ENCODE results near the gene LRRC8A. TPM values are rescaled to one million over a fixed set of nuclear protein-coding genes. Genes with fewer than 3 reads are reported as not detected.

Gene LRRC8A
- 88.3 to 127 TPM (median 109 TPM) in 3 replicates for polyA plus RNA-seq
- polyA plus RNA-seq (2011; ENCODE audit: low read depth): 51.1 TPM
- polyA plus RNA-seq (2011; cell fraction: cytosol; rRNA removed): 77.7 and 119 TPM in 2 replicates
- 143 and 183 TPM in 2 replicates for polyA plus RNA-seq (2011; cell fraction: nucleus; rRNA removed)
- 109 and 130 TPM in 2 replicates for polyA plus RNA-seq (2012; ENCODE audit: low replicate concordance)
- polyA minus RNA-seq: 154 to 426 TPM (median 169 TPM) in 3 replicates
- polyA minus RNA-seq (2011; cell fraction: cytosol; rRNA and poly(A)+ RNA removed): 129 TPM
- 118 and 144 TPM in 2 replicates for polyA minus RNA-seq (2011; cell fraction: nucleus; rRNA and poly(A)+ RNA removed)

- FAIRE-seq: no peak
- Histone ChIP-seq H3K27ac (ENCODE audit: control insufficient read depth, insufficient read depth, low read length) (peak within 1 kb of the TSS; percentile 85), H3K9me3 (ENCODE audit: control insufficient read depth, low read depth, low read length) (no peaks in the 10 kb centered on the region), H3K4me3 (ENCODE audit: control insufficient read depth in 2 of 3, extremely low read depth in 1 of 3, insufficient read depth in 2 of 3, low read depth in 1 of 3, low read length in 3 of 3) (peak within 1 kb of the TSS; percentile 92 to 100 (median 99)), H3K9me1 (ENCODE audit: control insufficient read depth, extremely low read depth, insufficient read depth, low read length) (peaks cover 4% of the 10 kb centered on the region), H2AFZ (ENCODE audit: control insufficient read depth, low read length) (peak within 1 kb of the TSS; percentile 86), H3K4me1 (ENCODE audit: control insufficient read depth, extremely low read depth, insufficient read depth, low read length) (peaks cover 52% of the 10 kb centered on the region), H3K27me3 (ENCODE audit: control insufficient read depth, extremely low read depth, insufficient read depth, low read length) (no peaks in the 10 kb centered on the region), H3K4me2 (ENCODE audit: control insufficient read depth, extremely low read depth, insufficient read depth, low read depth, low read length) (peak within 1 kb of the TSS; percentile 100), H3K79me2 (ENCODE audit: control insufficient read depth, insufficient read depth, low read length) (peaks cover 79% of the 10 kb centered on the region), H3K9ac (ENCODE audit: control insufficient read depth, extremely low read depth, insufficient read depth, low read length) (peak within 1 kb of the TSS; percentile 85), H3K36me3 (ENCODE audit: control insufficient read depth in 2 of 2, extremely low read depth in 1 of 2, insufficient read depth in 2 of 2, low read length in 2 of 2) (peaks cover 17 to 20% of the 10 kb centered on the region in 2 experiments), H4K20me1 (ENCODE audit: control insufficient read depth, extremely low read depth, insufficient read depth, low read length) (peaks cover 5% of the 10 kb centered on the region)
- no peak for TF ChIP-seq EZH2 (IDR thresholded peaks at IDR 0.05; ENCODE audit: low read length)
- TF ChIP-seq CTCF (optimal IDR thresholded peaks at IDR 0.05 in 1 of 3, IDR thresholded peaks at IDR 0.05 in 1 of 3, conservative IDR thresholded peaks at IDR 0.05 in 1 of 3; ENCODE audit: extremely low read depth in 1 of 3, insufficient read depth in 2 of 3, low read length in 3 of 3): no peak
- DNase-seq (ENCODE audit: low read depth, low spot score): peak; percentile 67
- dilution Hi-C loops (cut with MboI; ENCODE audit: extremely low pct_ligation_motif_present, low sequenced_read_pairs): no loop called here
Observed at GRCh38 chr9:128881884-128882676, at the start of gene LRRC8A, which contains the start of gene KYAT1. TSS of gene LRRC8A (plus strand) at chr9:128882133. CDS start at chr9:128907165, 25,032 bp downstream. TSS of gene KYAT1 (minus strand) at chr9:128881950. CDS start at chr9:128845405, 36,545 bp downstream.

GRCh38 chr9:128833696-128834095, 48.2 kb upstream of the LRRC8A start:
- Histone ChIP-seq H3K9ac (ENCODE audit: control insufficient read depth, extremely low read depth, insufficient read depth, low read length) (no peak overlapping the region), H3K36me3 (ENCODE audit: control insufficient read depth in 2 of 2, extremely low read depth in 1 of 2, insufficient read depth in 2 of 2, low read length in 2 of 2) (peaks cover 13 to 16% of the 10 kb centered on the region in 2 experiments), H3K9me3 (ENCODE audit: control insufficient read depth, low read depth, low read length) (no peaks in the 10 kb centered on the region), H3K27ac (ENCODE audit: control insufficient read depth, insufficient read depth, low read length) (no peak overlapping the region), H3K27me3 (ENCODE audit: control insufficient read depth, extremely low read depth, insufficient read depth, low read length) (no peaks in the 10 kb centered on the region), H4K20me1 (ENCODE audit: control insufficient read depth, extremely low read depth, insufficient read depth, low read length) (no peaks in the 10 kb centered on the region), H3K79me2 (ENCODE audit: control insufficient read depth, insufficient read depth, low read length) (peaks cover 6% of the 10 kb centered on the region), H3K4me3 (ENCODE audit: control insufficient read depth in 2 of 3, extremely low read depth in 1 of 3, insufficient read depth in 2 of 3, low read depth in 1 of 3, low read length in 3 of 3) (no peak overlapping the region), H3K9me1 (ENCODE audit: control insufficient read depth, extremely low read depth, insufficient read depth, low read length) (no peaks in the 10 kb centered on the region), H3K4me2 (ENCODE audit: control insufficient read depth, extremely low read depth, insufficient read depth, low read depth, low read length) (no peak overlapping the region), H2AFZ (ENCODE audit: control insufficient read depth, low read length) (no peak overlapping the region), H3K4me1 (ENCODE audit: control insufficient read depth, extremely low read depth, insufficient read depth, low read length) (peaks cover 2% of the 10 kb centered on the region)
- no peak for TF ChIP-seq EZH2 (IDR thresholded peaks at IDR 0.05; ENCODE audit: low read length)
- no peak for TF ChIP-seq CTCF (optimal IDR thresholded peaks at IDR 0.05 in 1 of 3, IDR thresholded peaks at IDR 0.05 in 1 of 3, conservative IDR thresholded peaks at IDR 0.05 in 1 of 3; ENCODE audit: extremely low read depth in 1 of 3, insufficient read depth in 2 of 3, low read length in 3 of 3)
- DNase-seq (ENCODE audit: low read depth, low spot score) (no peak), FAIRE-seq (no peak)
- dilution Hi-C loops (cut with MboI; ENCODE audit: extremely low pct_ligation_motif_present, low sequenced_read_pairs): no loop called here
